Keratinocyte (primary cell): ENCODE results near the gene RARA. TPM values are rescaled to one million over a fixed set of nuclear protein-coding genes. Genes with fewer than 3 reads are reported as not detected.
A peak's percentile ranks its signal among the peaks of the same experiment; 100 is the strongest.

ENCODE experiments used
- DNase-seq: peaks from one replicate; pipeline ENCODE4 v3.0.0-alpha.2; 2011; ENCODE audit warnings: low read depth, missing footprints, low spot score
- FAIRE-seq: peaks from 2 replicates; lab custom pipeline; 2011; peaks lifted over from hg19 to GRCh38; lab: Jason Lieb, UNC
- H2AFZ ChIP-seq: 2 replicates; pipeline ENCODE4 v1.6.0; 2012; ENCODE audit warnings: low read length, control low read depth, inconsistent platforms; ENCODE audit not compliant: control insufficient read depth
- H3K27ac ChIP-seq: 2 replicates; pipeline ENCODE4 v1.5.1; 2011; ENCODE audit warnings: low read length; ENCODE audit not compliant: control insufficient read depth, insufficient read depth
- H3K27me3 ChIP-seq: 3 replicates; pipeline ENCODE4 v1.6.0; 2011; ENCODE audit warnings: low read length; ENCODE audit not compliant: control insufficient read depth, insufficient read depth; ENCODE audit errors: extremely low read depth
- H3K36me3 ChIP-seq, 2 experiments: 2 replicates in 1 of 2; 3 replicates in 1 of 2; pipeline ENCODE4 v1.5.1; 2011; ENCODE audit warnings: low read length in 2 of 2, mild to moderate bottlenecking in 1 of 2; ENCODE audit not compliant: control insufficient read depth in 2 of 2, insufficient read depth in 2 of 2; ENCODE audit errors: extremely low read depth in 1 of 2
- H3K4me1 ChIP-seq: 3 replicates; pipeline ENCODE4 v1.5.1; 2011; ENCODE audit warnings: low read length; ENCODE audit not compliant: control insufficient read depth, insufficient read depth; ENCODE audit errors: extremely low read depth
- H3K4me2 ChIP-seq: 3 replicates; pipeline ENCODE4 v1.6.0; 2011; ENCODE audit warnings: low read depth, low read length; ENCODE audit not compliant: control insufficient read depth, insufficient read depth; ENCODE audit errors: extremely low read depth
- H3K4me3 ChIP-seq, 3 experiments: fragments of 200-600 bp in 1 of 3; sonication (generic) in 1 of 3; 2 replicates in 2 of 3; 3 replicates in 1 of 3; pipeline ENCODE4 v1.5.1; 2011 to 2016; ENCODE audit warnings: low read length in 3 of 3, mild to moderate bottlenecking in 3 of 3, control low read depth in 2 of 3, inconsistent platforms in 1 of 3, low read depth in 1 of 3, mixed read lengths in 1 of 3, mixed run types in 1 of 3, moderate library complexity in 1 of 3; ENCODE audit not compliant: control insufficient read depth in 2 of 3, insufficient read depth in 2 of 3; ENCODE audit errors: extremely low read depth in 1 of 3
- H3K79me2 ChIP-seq: 2 replicates; pipeline ENCODE4 v1.6.0; 2012; ENCODE audit warnings: low read length; ENCODE audit not compliant: control insufficient read depth, insufficient read depth
- H3K9ac ChIP-seq: 3 replicates; pipeline ENCODE4 v1.6.0; 2011; ENCODE audit warnings: low read length; ENCODE audit not compliant: control insufficient read depth, insufficient read depth; ENCODE audit errors: extremely low read depth
- H3K9me1 ChIP-seq: 3 replicates; pipeline ENCODE4 v1.6.0; 2011; ENCODE audit warnings: low read length; ENCODE audit not compliant: control insufficient read depth, insufficient read depth; ENCODE audit errors: extremely low read depth
- H3K9me3 ChIP-seq: 2 replicates; pipeline ENCODE4 v1.5.1; 2012; ENCODE audit warnings: low read depth, low read length; ENCODE audit not compliant: control insufficient read depth
- H4K20me1 ChIP-seq: 3 replicates; pipeline ENCODE4 v1.6.0; 2011; ENCODE audit warnings: low read length; ENCODE audit not compliant: control insufficient read depth, insufficient read depth; ENCODE audit errors: extremely low read depth
- EZH2 ChIP-seq: IDR thresholded peaks from one replicate; pipeline ENCODE4 v1.6.1; 2012; ENCODE audit warnings: inconsistent platforms, mild to moderate bottlenecking, low read length, moderate library complexity
- dilution Hi-C: fragments of 300-500 bp; cut with MboI; formaldehyde crosslinking; loops from one replicate; pipeline ENCODE4 v1.7.0; 2020; ENCODE audit warnings: low sequenced_read_pairs; ENCODE audit not compliant: extremely low pct_ligation_motif_present
- polyA plus RNA-seq, 5 experiments: library from polyadenylated mRNA; depleted of rRNA in 3 of 5; stranded (reverse) in 3 of 5; stranded (forward) in 1 of 5; unstranded in 1 of 5; fragments of >200 nt; gene quantifications; 1 replicate in 1 of 5; 2 replicates in 3 of 5; 3 replicates in 1 of 5; pipeline versions ENCODE4 v1.2.1 to v1.2.3, GENCODE V29; 2011 to 2012; ENCODE audit warnings: missing spikeins in 2 of 5, low read depth in 1 of 5, low replicate concordance in 1 of 5
- TF ChIP-seq, protein P1 (sequence below), 3 experiments: IDR thresholded peaks in 1 of 3; conservative IDR thresholded peaks in 1 of 3; optimal IDR thresholded peaks in 1 of 3; 2 replicates in 2 of 3; 3 replicates in 1 of 3; pipeline versions ENCODE3 to v1.5.1; 2011; ENCODE audit warnings: low read length in 3 of 3, mild to moderate bottlenecking in 3 of 3, moderate library complexity in 2 of 3, control low read depth in 1 of 3, inconsistent platforms in 1 of 3; ENCODE audit not compliant: insufficient read depth in 2 of 3; ENCODE audit errors: extremely low read depth in 1 of 3

The RARA gene
- polyA plus RNA-seq, 1 donor (not counting 4 experiments of a cell fraction or from before 2014, with no cell fraction given): 3.8 TPM

DNA sequence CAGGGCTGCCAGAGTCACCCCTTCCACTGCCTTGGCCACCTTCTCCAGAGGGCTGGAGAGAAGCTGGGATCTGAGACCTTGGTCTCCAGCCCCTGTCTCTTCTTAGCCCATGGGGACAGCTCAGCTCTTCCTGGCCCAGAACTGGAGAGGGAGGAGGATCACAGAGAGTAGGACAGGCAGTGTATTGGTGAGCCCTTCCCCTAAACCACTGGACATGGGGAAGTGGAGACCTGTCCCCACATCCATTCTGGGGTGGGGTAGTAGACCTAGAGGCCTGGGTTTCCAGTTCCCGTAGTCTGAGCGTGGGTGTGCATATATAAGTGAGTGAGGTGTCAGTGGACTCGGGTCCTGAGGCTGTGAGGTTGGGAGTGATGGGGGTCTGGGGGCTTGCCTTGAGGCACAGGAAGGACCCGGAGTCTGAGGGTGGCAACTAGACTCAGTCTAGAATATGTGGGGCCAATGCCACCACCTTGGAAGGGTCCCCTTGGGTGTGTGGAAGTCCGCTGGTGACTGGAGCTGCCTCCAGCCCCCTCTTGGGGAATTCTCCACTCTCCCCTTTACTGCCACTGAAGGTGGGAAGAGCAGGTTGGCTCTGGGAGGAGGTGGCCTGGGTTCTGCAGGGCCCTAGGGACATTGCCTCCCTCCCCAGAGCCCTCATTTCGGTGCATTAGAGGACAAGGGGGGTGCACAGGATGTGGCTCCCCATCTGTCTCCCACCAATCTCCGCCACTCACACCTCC is 35.6 kb downstream of the RARA start:
- Histone ChIP-seq H2AFZ (no peak overlapping the region), H3K36me3 (peaks cover 0 to 6% of the 10 kb centered on the region in 2 experiments), H3K27ac (no peak overlapping the region), H3K79me2 (peaks cover 28% of the 10 kb centered on the region), H3K4me2 (peak overlapping the region; percentile 86), H3K27me3 (no peaks in the 10 kb centered on the region), H3K9me3 (no peaks in the 10 kb centered on the region), H4K20me1 (no peaks in the 10 kb centered on the region), H3K9me1 (peaks cover 2% of the 10 kb centered on the region), H3K4me1 (peaks cover 78% of the 10 kb centered on the region), H3K9ac (peak overlapping the region; percentile 44), H3K4me3 (peak overlapping the region; percentile 20 to 54 (median 46))
- dilution Hi-C loops: no loop called here
- DNase-seq (no peak), FAIRE-seq (no peak)
- TF ChIP-seq, protein P1, sequence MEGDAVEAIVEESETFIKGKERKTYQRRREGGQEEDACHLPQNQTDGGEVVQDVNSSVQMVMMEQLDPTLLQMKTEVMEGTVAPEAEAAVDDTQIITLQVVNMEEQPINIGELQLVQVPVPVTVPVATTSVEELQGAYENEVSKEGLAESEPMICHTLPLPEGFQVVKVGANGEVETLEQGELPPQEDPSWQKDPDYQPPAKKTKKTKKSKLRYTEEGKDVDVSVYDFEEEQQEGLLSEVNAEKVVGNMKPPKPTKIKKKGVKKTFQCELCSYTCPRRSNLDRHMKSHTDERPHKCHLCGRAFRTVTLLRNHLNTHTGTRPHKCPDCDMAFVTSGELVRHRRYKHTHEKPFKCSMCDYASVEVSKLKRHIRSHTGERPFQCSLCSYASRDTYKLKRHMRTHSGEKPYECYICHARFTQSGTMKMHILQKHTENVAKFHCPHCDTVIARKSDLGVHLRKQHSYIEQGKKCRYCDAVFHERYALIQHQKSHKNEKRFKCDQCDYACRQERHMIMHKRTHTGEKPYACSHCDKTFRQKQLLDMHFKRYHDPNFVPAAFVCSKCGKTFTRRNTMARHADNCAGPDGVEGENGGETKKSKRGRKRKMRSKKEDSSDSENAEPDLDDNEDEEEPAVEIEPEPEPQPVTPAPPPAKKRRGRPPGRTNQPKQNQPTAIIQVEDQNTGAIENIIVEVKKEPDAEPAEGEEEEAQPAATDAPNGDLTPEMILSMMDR (optimal IDR thresholded peaks at IDR 0.05 in 1 of 3, IDR thresholded peaks at IDR 0.05 in 1 of 3, conservative IDR thresholded peaks at IDR 0.05 in 1 of 3; ENCODE audit: extremely low read depth in 1 of 3, insufficient read depth in 2 of 3, low read length in 3 of 3): no peak

DNA sequence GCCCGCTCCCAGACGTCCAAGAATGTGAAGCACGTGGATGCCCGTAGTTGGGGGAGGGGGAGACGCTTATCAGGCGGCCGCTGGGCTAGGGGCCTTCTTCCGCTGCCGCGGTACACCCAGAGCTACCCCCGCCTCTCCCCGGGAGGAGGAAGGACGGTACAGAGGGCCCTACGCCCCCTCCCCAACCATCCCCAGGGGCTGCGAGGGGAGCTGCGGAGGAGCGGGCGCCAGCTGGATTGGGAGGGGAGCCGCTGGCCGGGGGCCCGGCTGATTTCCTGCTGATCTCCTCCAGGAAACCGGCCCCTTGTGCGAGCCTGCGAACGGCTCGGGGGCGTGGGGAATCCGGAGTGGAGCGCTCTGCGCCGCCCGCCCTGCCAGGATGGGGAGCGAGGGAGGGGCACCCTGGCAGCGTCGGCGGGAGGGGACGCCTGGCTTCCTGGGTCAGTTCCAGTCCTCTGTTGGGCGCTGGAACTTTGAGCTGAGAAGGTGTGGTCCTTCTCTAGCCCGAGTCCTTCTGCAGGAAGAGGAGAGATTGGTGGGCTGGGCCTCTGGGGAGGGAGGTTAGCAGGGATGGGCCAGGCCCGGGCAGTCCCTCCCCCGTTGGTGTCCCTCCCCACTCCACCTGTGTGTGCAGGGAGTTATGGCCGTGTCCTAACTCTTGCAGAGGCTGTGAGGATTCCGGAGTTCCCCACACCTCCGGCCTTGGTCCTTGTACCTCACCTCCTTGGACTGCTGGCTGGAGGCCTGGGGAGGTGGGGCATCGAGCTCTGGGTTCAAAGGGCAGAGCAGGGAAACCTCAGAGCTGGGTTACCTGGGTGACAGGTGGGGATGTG is 36.4 kb downstream of the RARA start:
- TF ChIP-seq, protein P1 (optimal IDR thresholded peaks at IDR 0.05 in 1 of 3, IDR thresholded peaks at IDR 0.05 in 1 of 3, conservative IDR thresholded peaks at IDR 0.05 in 1 of 3; ENCODE audit: extremely low read depth in 1 of 3, insufficient read depth in 2 of 3, low read length in 3 of 3): no peak
- TF ChIP-seq EZH2: no peak
- Histone ChIP-seq H3K9me1 (peaks cover 2% of the 10 kb centered on the region), H3K9ac (peak overlapping the region; percentile 44), H3K4me2 (peak overlapping the region; percentile 86), H3K9me3 (no peaks in the 10 kb centered on the region), H3K4me1 (peaks cover 83% of the 10 kb centered on the region), H3K27me3 (no peaks in the 10 kb centered on the region), H3K79me2 (peaks cover 29% of the 10 kb centered on the region), H2AFZ (no peak overlapping the region), H3K36me3 (peaks cover 0 to 6% of the 10 kb centered on the region in 2 experiments), H3K4me3 (peak overlapping the region; percentile 20 to 54 (median 46)), H4K20me1 (no peaks in the 10 kb centered on the region), H3K27ac (peak overlapping the region; percentile 43)
- dilution Hi-C loops: no loop called here
- DNase-seq (no peak), FAIRE-seq (peak; percentile 73)
